Pons (tissue), 1 donor: Measurements from ENCODE around the gene ASMTL.
A peak's percentile ranks its signal among the peaks of the same experiment; 100 is the strongest.
"Not testable (repeated sequence)": the region's sequence is repeated elsewhere in the genome, so short reads cannot be mapped to it uniquely, and the experiment has no call there.

Experiments used
- DNase-seq: peaks from one replicate; pipeline ENCODE4 v3.0.0-alpha.2; 2016; ENCODE audit warnings: low spot score

The ASMTL gene

GRCh38 chrX:1452516-1453394 lies at the start of gene ASMTL:
ASMTL (minus strand) TSS chrX:1452909; CDS start chrX:1452840, 69 bp downstream.
- DNase-seq: peak; percentile 100

- no peak for DNase-seq
These were observed 49.5 kb upstream of the ASMTL start for GRCh38 chrX:1502241-1502640.

- DNase-seq: no peak
These were observed 48.3 kb upstream of the ASMTL start for GRCh38 chrX:1500701-1501624.

GRCh38 chrX:1496076-1496475 lies 43.4 kb upstream of the ASMTL start:
- no peak for DNase-seq

GRCh38 chrX:1493877-1494510 lies 41.3 kb upstream of the ASMTL start:
- DNase-seq: peak; percentile 41

GRCh38 chrX:1493412-1493811 lies 40.7 kb upstream of the ASMTL start:
- DNase-seq: no peak

- DNase-seq: no peak
These were observed 39.8 kb upstream of the ASMTL start for GRCh38 chrX:1492421-1493012.

GRCh38 chrX:1491851-1492349 lies 39.2 kb upstream of the ASMTL start:
- DNase-seq: no peak

- not testable (repeated sequence) for DNase-seq
These were observed 38.5 kb upstream of the ASMTL start for GRCh38 chrX:1491248-1491647.

GRCh38 chrX:1490723-1491122 lies 38.0 kb upstream of the ASMTL start:
- DNase-seq: not testable (repeated sequence)

GRCh38 chrX:1489354-1489753 lies 36.6 kb upstream of the ASMTL start:
- DNase-seq: not testable (repeated sequence)

GRCh38 chrX:1488745-1489144 lies 36.0 kb upstream of the ASMTL start:
- DNase-seq: no peak

- DNase-seq: no peak
These were observed 35.4 kb upstream of the ASMTL start for GRCh38 chrX:1488141-1488540.

- DNase-seq: no peak
These were observed 34.7 kb upstream of the ASMTL start for GRCh38 chrX:1487401-1487800.

GRCh38 chrX:1486749-1487361 lies 34.1 kb upstream of the ASMTL start:
- no peak for DNase-seq

GRCh38 chrX:1486177-1486576 lies 33.5 kb upstream of the ASMTL start:
- DNase-seq: no peak

- no peak for DNase-seq
These were observed 32.3 kb upstream of the ASMTL start for GRCh38 chrX:1485033-1485432.

GRCh38 chrX:1484638-1485019 lies 31.9 kb upstream of the ASMTL start:
- DNase-seq: no peak

- no peak for DNase-seq
These were observed 31.3 kb upstream of the ASMTL start for GRCh38 chrX:1483843-1484637.

GRCh38 chrX:1482530-1482928 lies 29.8 kb upstream of the ASMTL start:
- DNase-seq: not testable (repeated sequence)
